Measurements from ENCODE around the gene ORAI2. TPM values are rescaled to one million over a fixed set of nuclear protein-coding genes. Genes with fewer than 3 reads are reported as not detected.
"Not testable (repeated sequence)": the region's sequence is repeated elsewhere in the genome, so short reads cannot be mapped to it uniquely, and the experiment has no call there.

Gene ORAI2
- total RNA-seq, 4 donors from 2014 or later = 0.30 to 9.1 (median 5.1) TPM

DNA sequence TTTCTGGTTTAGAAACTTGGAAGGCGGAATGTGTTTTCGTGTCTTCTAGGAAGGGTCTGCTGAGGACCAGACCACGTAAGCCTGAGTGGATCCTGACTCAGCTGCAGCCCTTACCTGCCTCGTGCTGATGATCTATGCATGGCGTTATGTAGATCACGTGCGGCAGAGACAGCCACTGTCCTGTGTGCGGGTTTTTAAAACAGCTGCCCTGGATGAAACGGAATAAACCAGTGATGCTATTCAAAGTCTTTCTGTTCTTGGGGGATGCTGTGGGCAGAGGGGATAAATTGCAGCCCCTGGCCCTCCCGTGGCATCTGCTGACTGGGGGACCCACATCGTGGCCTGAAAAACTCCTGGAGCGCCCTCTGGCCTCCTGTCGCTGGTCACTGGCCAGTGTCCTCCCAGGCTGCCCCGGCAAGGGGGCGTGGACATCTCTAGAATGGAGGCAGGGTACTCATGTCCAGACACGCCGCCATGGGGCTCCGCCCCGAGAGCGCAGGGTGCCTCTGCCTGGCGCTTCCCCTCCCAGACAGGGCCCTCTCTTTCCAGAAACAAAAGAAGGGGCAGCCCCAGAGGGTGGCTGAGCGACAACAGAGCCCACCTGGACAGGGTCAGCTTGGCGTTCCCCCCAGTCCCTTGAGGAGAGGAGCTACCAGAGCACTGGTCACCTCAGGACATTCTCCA lies 18.1 kb downstream of the ORAI2 start:
- Histone ChIP-seq H3K27ac (no peak overlapping the region), H3K36me3 (peaks cover 0 to 34% (median 6%) of the 10 kb centered on the region in 3 donors), H3K27me3 (no peaks in the 10 kb centered on the region), H3K4me3 (no peak overlapping the region), H3K9me3 (no peaks in the 10 kb centered on the region), H3K4me1 (peaks cover 0 to 7% (median 6%) of the 10 kb centered on the region in 3 donors)
- no peak for DNase-seq
- intact Hi-C loops (cut with DNase I) = no loop called here
- no peak for TF ChIP-seq POLR2A (IDR thresholded peaks at IDR 0.05)
- TF ChIP-seq, protein P1, sequence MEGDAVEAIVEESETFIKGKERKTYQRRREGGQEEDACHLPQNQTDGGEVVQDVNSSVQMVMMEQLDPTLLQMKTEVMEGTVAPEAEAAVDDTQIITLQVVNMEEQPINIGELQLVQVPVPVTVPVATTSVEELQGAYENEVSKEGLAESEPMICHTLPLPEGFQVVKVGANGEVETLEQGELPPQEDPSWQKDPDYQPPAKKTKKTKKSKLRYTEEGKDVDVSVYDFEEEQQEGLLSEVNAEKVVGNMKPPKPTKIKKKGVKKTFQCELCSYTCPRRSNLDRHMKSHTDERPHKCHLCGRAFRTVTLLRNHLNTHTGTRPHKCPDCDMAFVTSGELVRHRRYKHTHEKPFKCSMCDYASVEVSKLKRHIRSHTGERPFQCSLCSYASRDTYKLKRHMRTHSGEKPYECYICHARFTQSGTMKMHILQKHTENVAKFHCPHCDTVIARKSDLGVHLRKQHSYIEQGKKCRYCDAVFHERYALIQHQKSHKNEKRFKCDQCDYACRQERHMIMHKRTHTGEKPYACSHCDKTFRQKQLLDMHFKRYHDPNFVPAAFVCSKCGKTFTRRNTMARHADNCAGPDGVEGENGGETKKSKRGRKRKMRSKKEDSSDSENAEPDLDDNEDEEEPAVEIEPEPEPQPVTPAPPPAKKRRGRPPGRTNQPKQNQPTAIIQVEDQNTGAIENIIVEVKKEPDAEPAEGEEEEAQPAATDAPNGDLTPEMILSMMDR (IDR thresholded peaks at IDR 0.05) = no peak
- 42 to 49% methylated on average over 9 to 21 of the region's 23 CpGs for WGBS, 2 donors

DNA sequence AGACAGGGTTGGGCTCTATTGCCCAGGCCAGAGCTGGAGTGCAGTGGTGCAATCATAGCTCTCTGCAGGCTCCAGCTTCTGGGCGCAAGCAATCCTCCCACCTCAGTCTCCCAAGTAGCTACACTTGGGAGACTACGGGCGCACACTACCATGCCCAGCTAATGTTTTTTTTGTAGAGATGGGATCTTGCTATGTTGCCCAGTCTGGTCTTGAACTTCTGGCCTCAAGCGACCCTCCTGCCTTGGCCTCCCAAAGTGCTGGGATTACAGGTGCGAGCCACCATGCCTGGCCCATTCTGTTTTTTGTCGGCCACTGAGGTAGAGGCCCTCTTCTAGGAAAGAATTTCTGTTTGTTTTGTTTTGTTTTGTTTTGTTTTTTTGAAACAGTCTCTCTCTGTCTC lies 19.1 kb downstream of the ORAI2 start:
- Histone ChIP-seq H3K27ac (no peak overlapping the region), H3K9me3 (no peaks in the 10 kb centered on the region), H3K4me3 (no peak overlapping the region), H3K4me1 (peaks cover 0 to 7% (median 6%) of the 10 kb centered on the region in 3 donors), H3K36me3 (peaks cover 4 to 34% (median 15%) of the 10 kb centered on the region in 3 donors), H3K27me3 (no peaks in the 10 kb centered on the region)
- DNase-seq = no peak
- TF ChIP-seq, protein P1 (IDR thresholded peaks at IDR 0.05) = no peak
- no peak for TF ChIP-seq POLR2A (IDR thresholded peaks at IDR 0.05)
- 86 to 92% methylated on average over 6 of the region's 6 CpGs for WGBS, 2 donors
- intact Hi-C loops (cut with DNase I) = no loop called here

- intact Hi-C loops (cut with DNase I) = no loop called here
- no peak for DNase-seq
- Histone ChIP-seq H3K4me3 (no peak overlapping the region), H3K27me3 (no peaks in the 10 kb centered on the region), H3K9me3 (no peaks in the 10 kb centered on the region), H3K4me1 (peaks cover 0 to 7% (median 6%) of the 10 kb centered on the region in 3 donors), H3K36me3 (peaks cover 5 to 34% (median 19%) of the 10 kb centered on the region in 3 donors), H3K27ac (no peak overlapping the region)
- WGBS, 2 donors = 38% methylated on average over 5 to 7 of the region's 7 CpGs
- no peak for TF ChIP-seq POLR2A (IDR thresholded peaks at IDR 0.05)
- TF ChIP-seq, protein P1 (IDR thresholded peaks at IDR 0.05) = no peak
Observed at GRCh38 chr7:102453319-102453718, 19.9 kb downstream of the ORAI2 start.

DNA sequence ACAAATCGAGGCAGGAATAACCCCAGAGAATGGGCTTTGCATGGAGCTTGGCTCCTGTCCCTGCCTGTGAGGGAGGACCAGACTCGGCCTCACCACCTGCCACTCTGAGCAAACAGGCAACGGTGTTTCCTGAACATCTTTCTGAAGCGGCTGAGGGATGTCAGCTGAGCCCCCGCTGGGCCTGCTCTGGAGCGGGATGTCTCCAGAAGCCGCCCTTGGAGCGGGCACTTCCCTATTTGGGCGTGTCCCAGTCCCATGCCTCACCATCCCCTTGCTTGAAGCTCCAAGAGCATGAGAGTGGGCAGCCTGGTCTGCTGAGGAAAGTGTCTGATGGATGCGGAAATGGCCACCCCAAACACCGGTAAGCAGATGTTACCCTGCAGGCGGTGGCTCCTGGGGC lies 21.1 kb downstream of the ORAI2 start:
- Histone ChIP-seq H3K9me3 (no peaks in the 10 kb centered on the region), H3K4me3 (no peak overlapping the region), H3K4me1 (peaks cover 0 to 7% (median 6%) of the 10 kb centered on the region in 3 donors), H3K27me3 (no peaks in the 10 kb centered on the region), H3K36me3 (peaks cover 5 to 46% (median 23%) of the 10 kb centered on the region in 3 donors), H3K27ac (no peak overlapping the region)
- 72 to 80% methylated on average over 1 to 2 of the region's 12 CpGs for WGBS, 2 donors
- DNase-seq = no peak
- no peak for TF ChIP-seq POLR2A (IDR thresholded peaks at IDR 0.05)
- TF ChIP-seq, protein P1 (IDR thresholded peaks at IDR 0.05) = no peak
- intact Hi-C loops (cut with DNase I) = no loop called here

DNA sequence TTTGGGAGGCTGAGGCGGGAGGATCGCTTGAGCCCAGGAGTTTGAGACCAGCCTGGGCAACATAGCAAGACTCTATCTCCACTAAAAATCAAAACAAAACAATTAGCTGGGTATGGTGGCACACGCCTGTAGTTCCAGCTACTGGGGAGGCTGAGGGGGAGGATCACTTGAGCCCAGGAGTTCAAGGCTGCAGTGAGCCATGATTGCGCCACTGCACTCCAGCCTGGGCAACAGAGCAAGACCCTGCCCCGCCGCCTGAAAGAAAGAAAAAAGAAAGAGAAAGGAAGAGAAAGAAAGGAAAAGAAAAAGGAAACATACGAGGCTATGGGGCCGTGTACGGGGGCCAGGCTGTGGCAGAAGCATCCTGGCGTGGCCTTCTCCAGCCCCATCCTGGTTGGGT lies 21.6 kb downstream of the ORAI2 start:
- H3K9me3 ChIP-seq; H3K4me3 ChIP-seq; DNase-seq; intact Hi-C loops (cut with DNase I); H3K27me3 ChIP-seq; H3K4me1 ChIP-seq; H3K27ac ChIP-seq: not testable (repeated sequence)
- WGBS, 2 donors = 94 to 95% methylated on average over 7 to 9 of the region's 10 CpGs
- H3K36me3 ChIP-seq = peaks cover 5 to 50% (median 25%) of the 10 kb centered on the region in 3 donors

All from esophagus squamous epithelium (tissue), 5 donors.